Measurements from ENCODE around the gene ABCA13.

The ABCA13 gene

DNA sequence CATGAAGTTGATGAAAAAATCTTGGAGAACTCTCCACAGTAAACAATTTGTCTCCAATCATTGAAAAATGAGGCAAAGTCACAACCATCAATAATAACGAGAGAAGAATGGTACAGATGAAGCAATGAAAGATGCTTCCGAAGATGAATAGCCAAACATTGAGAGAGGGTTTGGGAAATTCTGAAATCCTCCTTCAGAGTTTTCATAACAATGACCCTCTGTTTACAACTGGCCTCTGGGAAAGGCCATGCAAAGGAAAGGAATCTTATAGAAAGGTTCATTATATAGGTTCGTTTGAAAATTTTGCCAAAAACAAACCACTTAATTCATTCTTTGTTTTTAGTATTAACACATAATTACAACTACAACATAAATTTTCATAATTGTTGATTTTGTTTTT lies 166.5 kb downstream of the ABCA13 start:
- ChIA-PET CTCF (interaction anchor here (1.0 to 2.7 kb wide), 2 partner anchors 13 to 19 kb away, joined by 3 to 7 read pairs; no protein-coding TSS in a partner anchor), POLR2A (no interaction called here)

GRCh38 chr7:48347230-48347825 lies 176.1 kb downstream of the ABCA13 start:
- DNase-seq (ENCODE audit: low read depth, low spot score), result no peak
- ChIA-PET CTCF (no interaction called here), POLR2A (no interaction called here)
- TF ChIP-seq, protein P1, sequence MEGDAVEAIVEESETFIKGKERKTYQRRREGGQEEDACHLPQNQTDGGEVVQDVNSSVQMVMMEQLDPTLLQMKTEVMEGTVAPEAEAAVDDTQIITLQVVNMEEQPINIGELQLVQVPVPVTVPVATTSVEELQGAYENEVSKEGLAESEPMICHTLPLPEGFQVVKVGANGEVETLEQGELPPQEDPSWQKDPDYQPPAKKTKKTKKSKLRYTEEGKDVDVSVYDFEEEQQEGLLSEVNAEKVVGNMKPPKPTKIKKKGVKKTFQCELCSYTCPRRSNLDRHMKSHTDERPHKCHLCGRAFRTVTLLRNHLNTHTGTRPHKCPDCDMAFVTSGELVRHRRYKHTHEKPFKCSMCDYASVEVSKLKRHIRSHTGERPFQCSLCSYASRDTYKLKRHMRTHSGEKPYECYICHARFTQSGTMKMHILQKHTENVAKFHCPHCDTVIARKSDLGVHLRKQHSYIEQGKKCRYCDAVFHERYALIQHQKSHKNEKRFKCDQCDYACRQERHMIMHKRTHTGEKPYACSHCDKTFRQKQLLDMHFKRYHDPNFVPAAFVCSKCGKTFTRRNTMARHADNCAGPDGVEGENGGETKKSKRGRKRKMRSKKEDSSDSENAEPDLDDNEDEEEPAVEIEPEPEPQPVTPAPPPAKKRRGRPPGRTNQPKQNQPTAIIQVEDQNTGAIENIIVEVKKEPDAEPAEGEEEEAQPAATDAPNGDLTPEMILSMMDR (IDR thresholded peaks at IDR 0.05; ENCODE audit: insufficient read depth, low read length, missing control alignments), result no peak
- H3K4me3 ChIP-seq (ENCODE audit: low read depth, low read length), result no peak overlapping the region

More for the DNA sequence above, 166.5 kb downstream of the ABCA13 start:
- TF ChIP-seq, protein P1 (IDR thresholded peaks at IDR 0.05; ENCODE audit: insufficient read depth, low read length, missing control alignments), result no peak
- no peak for DNase-seq (ENCODE audit: low read depth, low spot score)
- H3K4me3 ChIP-seq (ENCODE audit: low read depth, low read length), result no peak overlapping the region

- no peak for DNase-seq (ENCODE audit: low read depth, low spot score)
- H3K4me3 ChIP-seq (ENCODE audit: low read depth, low read length), result no peak overlapping the region
- TF ChIP-seq, protein P1 (IDR thresholded peaks at IDR 0.05; ENCODE audit: insufficient read depth, low read length, missing control alignments), result no peak
- CTCF ChIA-PET, result no interaction called here
- POLR2A ChIA-PET, result no interaction called here
Observed at GRCh38 chr7:48350515-48350914, 179.3 kb downstream of the ABCA13 start.

DNA sequence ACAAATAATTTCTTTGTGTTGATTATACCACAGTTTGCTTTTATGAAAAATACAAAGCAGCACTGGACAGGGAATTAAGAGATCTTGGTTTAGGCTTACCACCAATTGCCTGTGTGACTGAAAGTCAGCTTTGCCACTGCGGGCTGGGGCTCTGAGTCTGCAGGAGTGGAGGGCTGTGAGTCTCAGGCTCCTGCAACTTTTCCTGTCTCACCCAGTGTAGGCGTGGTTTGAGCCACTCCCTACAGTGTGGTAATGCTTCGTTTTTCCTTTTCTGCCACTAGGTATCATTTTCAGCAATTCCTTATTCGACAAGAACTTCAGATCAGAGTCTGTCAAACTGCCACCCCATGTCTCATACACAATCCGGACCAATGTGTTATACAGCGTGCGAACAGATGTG lies 180.6 kb downstream of the ABCA13 start:
- TF ChIP-seq, protein P1 (IDR thresholded peaks at IDR 0.05; ENCODE audit: insufficient read depth, low read length, missing control alignments), result no peak
- CTCF ChIA-PET, result no interaction called here
- no peak overlapping the region for H3K4me3 ChIP-seq (ENCODE audit: low read depth, low read length)
- no peak for DNase-seq (ENCODE audit: low read depth, low spot score)
- POLR2A ChIA-PET, result no interaction called here

- DNase-seq (ENCODE audit: low read depth, low spot score), result no peak
- CTCF ChIA-PET, result no interaction called here
- POLR2A ChIA-PET, result no interaction called here
- H3K4me3 ChIP-seq (ENCODE audit: low read depth, low read length), result no peak overlapping the region
- TF ChIP-seq, protein P1 (IDR thresholded peaks at IDR 0.05; ENCODE audit: insufficient read depth, low read length, missing control alignments), result no peak
Observed at GRCh38 chr7:48355346-48355745, 184.1 kb downstream of the ABCA13 start.

DNA sequence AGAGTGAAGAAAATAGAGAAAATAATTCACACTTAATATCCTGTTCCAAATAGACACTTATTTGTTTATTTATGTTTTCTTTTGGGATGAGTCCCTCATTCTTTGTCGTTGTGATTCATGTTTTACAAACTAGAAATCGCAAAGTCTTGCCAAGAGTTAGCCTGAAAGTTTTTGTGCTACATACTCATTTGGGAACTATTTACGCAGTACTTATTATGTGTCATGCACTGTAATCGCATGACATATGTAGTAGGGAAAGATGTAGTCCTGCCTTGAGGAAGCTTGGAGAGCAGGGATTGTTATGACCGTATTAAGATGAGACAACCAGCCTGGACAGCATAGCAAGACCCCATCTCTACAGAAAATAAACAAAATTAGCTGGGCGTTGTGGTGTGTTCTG lies 189.3 kb downstream of the ABCA13 start:
- no peak for DNase-seq (ENCODE audit: low read depth, low spot score)
- CTCF ChIA-PET, result no interaction called here
- no peak overlapping the region for H3K4me3 ChIP-seq (ENCODE audit: low read depth, low read length)
- TF ChIP-seq, protein P1 (IDR thresholded peaks at IDR 0.05; ENCODE audit: insufficient read depth, low read length, missing control alignments), result no peak
- POLR2A ChIA-PET, result no interaction called here
